ENCODE data around the gene KRT6C. TPM values are rescaled to one million over a fixed set of nuclear protein-coding genes. Genes with fewer than 3 reads are reported as not detected.

Gene KRT6C
- total RNA-seq, 4 donors from 2014 or later = 99.0 to 3,532 (median 1,742) TPM

DNA sequence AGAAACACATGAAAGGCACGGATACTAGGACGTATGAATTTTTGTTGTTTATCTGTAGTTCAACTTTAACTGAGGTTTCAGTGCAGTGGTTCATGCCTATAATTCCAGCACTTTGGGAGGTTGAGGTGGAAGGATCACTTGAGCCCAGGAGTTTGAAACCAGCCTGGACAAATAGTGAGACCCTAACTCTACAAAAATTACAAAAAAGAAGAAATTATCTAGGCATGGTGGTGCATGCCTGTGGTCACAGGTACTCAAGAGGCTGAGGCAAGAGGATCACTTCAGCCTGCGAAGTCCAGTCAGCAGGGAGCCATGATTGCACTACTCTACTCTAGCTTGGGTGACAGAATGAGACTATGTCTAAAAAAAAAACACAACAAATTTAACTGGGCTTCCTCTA, 29.6 kb downstream of the KRT6C start:
- TF ChIP-seq POLR2A (IDR thresholded peaks at IDR 0.05) = no peak
- TF ChIP-seq, protein P1, sequence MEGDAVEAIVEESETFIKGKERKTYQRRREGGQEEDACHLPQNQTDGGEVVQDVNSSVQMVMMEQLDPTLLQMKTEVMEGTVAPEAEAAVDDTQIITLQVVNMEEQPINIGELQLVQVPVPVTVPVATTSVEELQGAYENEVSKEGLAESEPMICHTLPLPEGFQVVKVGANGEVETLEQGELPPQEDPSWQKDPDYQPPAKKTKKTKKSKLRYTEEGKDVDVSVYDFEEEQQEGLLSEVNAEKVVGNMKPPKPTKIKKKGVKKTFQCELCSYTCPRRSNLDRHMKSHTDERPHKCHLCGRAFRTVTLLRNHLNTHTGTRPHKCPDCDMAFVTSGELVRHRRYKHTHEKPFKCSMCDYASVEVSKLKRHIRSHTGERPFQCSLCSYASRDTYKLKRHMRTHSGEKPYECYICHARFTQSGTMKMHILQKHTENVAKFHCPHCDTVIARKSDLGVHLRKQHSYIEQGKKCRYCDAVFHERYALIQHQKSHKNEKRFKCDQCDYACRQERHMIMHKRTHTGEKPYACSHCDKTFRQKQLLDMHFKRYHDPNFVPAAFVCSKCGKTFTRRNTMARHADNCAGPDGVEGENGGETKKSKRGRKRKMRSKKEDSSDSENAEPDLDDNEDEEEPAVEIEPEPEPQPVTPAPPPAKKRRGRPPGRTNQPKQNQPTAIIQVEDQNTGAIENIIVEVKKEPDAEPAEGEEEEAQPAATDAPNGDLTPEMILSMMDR (IDR thresholded peaks at IDR 0.05) = no peak
- Histone ChIP-seq H3K4me3 (no peak overlapping the region), H3K4me1 (peaks cover 4 to 48% (median 11%) of the 10 kb centered on the region in 3 donors), H3K27me3 (peaks cover 0 to 7% (median 0%) of the 10 kb centered on the region in 4 donors), H3K36me3 (peaks cover 0 to 13% (median 0%) of the 10 kb centered on the region in 3 donors), H3K27ac (peak overlapping the region in 3 of 4 donors; percentile 30 to 69 (median 56)), H3K9me3 (no peaks in the 10 kb centered on the region)
- 93 to 97% methylated on average over 3 of the region's 3 CpGs for WGBS, 2 donors
- DNase-seq = no peak
- intact Hi-C loops (cut with DNase I) = no loop called here

DNA sequence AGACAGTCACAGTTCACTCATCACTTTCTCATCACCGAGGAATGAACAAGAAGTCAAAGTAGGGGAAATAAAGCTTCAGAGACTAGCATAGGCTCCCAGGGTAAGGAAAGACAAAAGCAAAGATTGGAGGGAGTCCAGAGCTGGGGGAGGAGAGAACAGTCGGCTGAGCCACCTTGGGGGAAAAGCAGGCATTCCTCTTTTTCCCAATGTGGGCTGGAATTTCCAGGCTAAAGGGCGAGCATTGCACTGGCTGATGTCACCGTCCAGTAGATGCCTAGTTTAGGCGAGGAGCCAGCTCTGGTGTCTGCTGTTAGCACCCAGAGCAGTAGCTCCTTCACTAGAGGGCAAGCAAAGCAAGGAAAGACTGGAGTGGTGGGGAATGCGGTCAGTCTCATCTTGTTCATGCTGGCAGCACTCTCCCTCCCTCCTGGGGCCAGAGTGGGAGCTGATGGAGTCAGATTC, 31.0 kb downstream of the KRT6C start:
- DNase-seq = no peak
- H3K27me3 ChIP-seq = peaks cover 0 to 7% (median 0%) of the 10 kb centered on the region in 4 donors
- no peaks in the 10 kb centered on the region for H3K9me3 ChIP-seq
- no peak overlapping the region for H3K27ac ChIP-seq
- intact Hi-C loops (cut with DNase I) = no loop called here
- peaks cover 14 to 62% (median 14%) of the 10 kb centered on the region in 3 donors for H3K4me1 ChIP-seq
- peaks cover 0 to 9% (median 0%) of the 10 kb centered on the region in 3 donors for H3K36me3 ChIP-seq
- no peak overlapping the region for H3K4me3 ChIP-seq
- 28 to 29% methylated on average over 6 of the region's 6 CpGs for WGBS, 2 donors
- TF ChIP-seq POLR2A (IDR thresholded peaks at IDR 0.05) = no peak
- TF ChIP-seq, protein P1 (IDR thresholded peaks at IDR 0.05) = no peak

DNA sequence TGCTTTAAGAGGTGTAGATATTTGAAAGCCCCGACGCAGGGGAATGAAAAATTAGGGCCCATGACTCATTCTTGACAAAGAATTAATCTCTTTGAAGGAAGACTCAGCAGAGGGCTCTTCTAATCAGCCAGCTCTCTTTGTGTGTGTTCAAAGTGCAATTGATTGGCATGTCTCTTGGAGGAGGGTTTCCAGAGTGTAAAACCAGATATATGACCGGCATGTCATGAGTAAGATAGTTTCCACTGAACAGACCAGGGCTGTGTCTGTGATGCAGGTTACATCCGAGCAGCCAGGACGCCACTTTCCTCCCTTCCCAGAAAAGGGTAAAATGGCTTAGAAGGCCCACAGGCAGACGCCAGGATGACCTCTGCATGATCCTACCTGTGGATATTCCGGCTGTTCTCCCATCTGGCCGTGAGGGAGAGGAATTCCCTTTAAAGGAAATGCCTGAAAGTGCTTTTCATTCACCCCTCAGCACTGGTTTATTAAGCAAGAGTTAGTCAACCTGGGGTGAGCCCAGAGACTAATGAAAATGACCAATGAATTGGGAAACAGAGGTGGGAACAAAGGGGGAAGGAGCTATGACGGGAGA, 32.2 kb downstream of the KRT6C start:
- H3K9me3 ChIP-seq = no peaks in the 10 kb centered on the region
- intact Hi-C loops (cut with DNase I) = no loop called here
- peaks cover 20 to 74% (median 24%) of the 10 kb centered on the region in 3 donors for H3K4me1 ChIP-seq
- peak overlapping the region; percentile 50 to 73 (median 61) for H3K27ac ChIP-seq
- H3K27me3 ChIP-seq = peaks cover 0 to 7% (median 0%) of the 10 kb centered on the region in 4 donors
- no peak overlapping the region for H3K4me3 ChIP-seq
- 34 to 48% methylated on average over 9 of the region's 9 CpGs for WGBS, 2 donors
- no peaks in the 10 kb centered on the region for H3K36me3 ChIP-seq
- no peak for DNase-seq
- no peak for TF ChIP-seq POLR2A (IDR thresholded peaks at IDR 0.05)
- TF ChIP-seq, protein P1 (IDR thresholded peaks at IDR 0.05) = peak in 1 of 6 experiments; percentile 4

DNA sequence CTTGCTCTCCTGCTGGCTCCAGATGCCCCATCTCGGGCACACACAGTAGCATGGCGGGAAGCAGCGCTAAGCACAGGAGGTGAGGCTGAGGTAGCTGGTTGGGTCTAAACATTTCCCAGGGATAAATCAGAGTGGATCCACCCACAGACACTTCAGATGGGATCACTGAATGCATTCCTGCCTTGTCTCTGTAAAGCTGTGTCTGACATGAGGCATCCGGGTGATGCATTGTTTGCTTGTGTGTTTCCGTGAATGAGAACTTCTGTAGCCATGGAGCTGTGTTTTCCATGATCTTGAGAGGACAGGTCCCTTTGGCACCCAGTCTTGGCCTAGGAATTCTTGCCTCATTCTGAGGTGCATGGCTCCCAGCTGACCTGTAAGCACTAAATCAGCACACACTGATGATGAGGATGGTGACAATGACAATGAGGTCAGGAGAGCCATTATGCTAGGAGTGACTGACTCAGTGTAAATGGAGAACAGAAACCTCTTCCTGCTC, 32.7 kb downstream of the KRT6C start:
- TF ChIP-seq POLR2A (IDR thresholded peaks at IDR 0.05) = no peak
- TF ChIP-seq, protein P1 (IDR thresholded peaks at IDR 0.05) = no peak
- no peaks in the 10 kb centered on the region for H3K36me3 ChIP-seq
- peak overlapping the region; percentile 50 to 73 (median 61) for H3K27ac ChIP-seq
- no peak for DNase-seq
- H3K4me1 ChIP-seq = peaks cover 23 to 79% (median 30%) of the 10 kb centered on the region in 3 donors
- WGBS, 2 donors = 49 to 81% methylated on average over 3 to 5 of the region's 5 CpGs
- peaks cover 0 to 7% (median 0%) of the 10 kb centered on the region in 4 donors for H3K27me3 ChIP-seq
- no peaks in the 10 kb centered on the region for H3K9me3 ChIP-seq
- no peak overlapping the region for H3K4me3 ChIP-seq
- intact Hi-C loops (cut with DNase I) = no loop called here

DNA sequence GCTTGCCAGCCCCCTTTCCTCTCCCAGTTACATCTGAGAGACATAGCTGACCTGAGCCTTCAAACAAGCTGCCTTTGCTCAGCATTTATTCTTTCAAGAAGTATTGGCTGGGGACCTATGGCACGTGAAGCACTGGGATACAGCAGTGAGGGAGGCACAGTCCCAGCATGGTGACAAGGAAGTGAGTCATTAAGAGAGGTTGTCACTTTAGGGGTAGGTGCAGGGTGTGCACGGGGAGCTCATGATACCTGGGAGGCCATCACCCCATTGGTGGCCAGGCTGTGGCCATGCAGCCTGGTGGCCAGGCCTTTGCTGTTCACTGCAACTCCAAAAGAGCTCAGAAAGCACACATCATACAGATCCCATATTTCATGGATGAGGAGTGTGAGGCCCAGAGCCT, 33.8 kb downstream of the KRT6C start:
- Histone ChIP-seq H3K27ac (peak overlapping the region in 1 of 4 donors; percentile 50), H3K9me3 (no peaks in the 10 kb centered on the region), H3K27me3 (peaks cover 0 to 7% (median 0%) of the 10 kb centered on the region in 4 donors), H3K4me1 (peaks cover 26 to 87% (median 38%) of the 10 kb centered on the region in 3 donors), H3K4me3 (no peak overlapping the region), H3K36me3 (no peaks in the 10 kb centered on the region)
- intact Hi-C loops (cut with DNase I) = no loop called here
- DNase-seq = no peak
- WGBS, 2 donors = 53 to 100% methylated on average over 1 to 2 of the region's 2 CpGs
- TF ChIP-seq, protein P1 (IDR thresholded peaks at IDR 0.05) = no peak
- no peak for TF ChIP-seq POLR2A (IDR thresholded peaks at IDR 0.05)

Measured in esophagus squamous epithelium (tissue), 5 donors.